ENCODE measurements around the gene VAV2.

VAV2 gene

DNA sequence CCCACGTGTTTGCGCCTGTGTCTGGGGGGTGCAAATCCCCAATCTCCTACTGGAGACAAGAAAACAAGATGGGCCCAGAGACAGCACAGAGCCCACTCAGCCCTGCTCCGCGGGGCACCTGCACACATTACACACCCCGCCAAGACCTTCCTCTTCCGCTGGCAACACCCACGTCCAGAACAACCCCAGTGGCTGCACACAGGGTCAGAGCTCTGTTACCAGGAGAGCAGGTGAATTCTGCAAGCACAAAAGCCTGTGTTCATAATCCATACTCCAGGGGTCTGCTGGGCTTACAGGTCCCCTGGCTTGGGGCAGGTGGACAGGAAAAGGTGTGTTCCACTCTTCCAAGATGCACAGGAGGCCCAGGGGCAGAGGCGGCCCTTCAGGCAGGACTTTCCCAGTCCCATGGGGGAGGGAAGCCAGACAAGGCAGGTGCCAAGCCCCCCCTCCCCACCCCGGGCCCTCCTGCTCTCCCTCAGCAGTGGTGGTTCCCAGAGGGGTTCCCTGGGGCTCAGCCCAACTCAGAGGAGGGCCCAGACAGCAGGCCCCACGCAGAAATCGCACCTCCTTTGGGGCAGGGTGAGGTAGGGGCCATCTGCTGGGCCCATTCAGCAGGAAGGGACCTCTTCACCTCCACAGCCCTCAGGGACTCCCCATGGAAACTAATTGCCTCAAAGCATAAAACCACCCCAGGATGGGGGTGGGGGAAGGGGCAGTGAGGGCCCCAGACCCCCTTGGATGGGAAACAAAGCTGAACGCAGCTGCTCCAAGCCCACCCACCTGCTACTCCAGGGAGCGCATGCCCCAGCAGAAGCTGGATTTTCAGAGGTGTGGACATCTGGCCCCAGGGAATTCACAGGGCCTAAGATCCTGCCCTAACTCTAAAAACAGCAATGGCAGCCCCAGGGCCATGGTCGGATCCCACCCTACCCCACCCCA, 105.3 kb downstream of the VAV2 start:
- Histone ChIP-seq H3K27ac (ENCODE audit: insufficient read depth in 1 of 2, low read depth in 1 of 2, low read length in 2 of 2, poor library complexity in 1 of 2, severe bottlenecking in 2 of 2) (no peak overlapping the region), H3K9me3 (ENCODE audit: control extremely low read depth in 1 of 5, control insufficient read depth in 4 of 5, insufficient read depth in 2 of 5, low read depth in 1 of 5, low read length in 4 of 5) (peaks cover 0 to 3% (median 0%) of the 10 kb centered on the region in 5 experiments), H3K4me3 (ENCODE audit: control insufficient read depth in 1 of 7, extremely low read depth in 1 of 7, insufficient read depth in 4 of 7, low read depth in 2 of 7, low read length in 6 of 7) (no peak overlapping the region), H3K36me3 (ENCODE audit: control insufficient read depth in 4 of 4, insufficient read depth in 4 of 4, low read length in 3 of 4) (no peaks in the 10 kb centered on the region), H3K4me1 (ENCODE audit: control extremely low read depth in 1 of 4, control insufficient read depth in 4 of 4, insufficient read depth in 4 of 4, low read length in 3 of 4) (no peaks in the 10 kb centered on the region), H3K27me3 (replicated peaks in 2 of 5; ENCODE audit: control insufficient read depth in 4 of 5, insufficient read depth in 5 of 5, low read length in 4 of 5) (no peaks in the 10 kb centered on the region)
- CTCF ChIA-PET, result no interaction called here
- 92% methylated on average over 13 of the region's 14 CpGs for WGBS (ENCODE audit: insufficient coverage)
- POLR2A ChIA-PET, result no interaction called here
- no peak for DNase-seq

GRCh38 chr9:133884907-133885744, 107.0 kb downstream of the VAV2 start:
- no peaks in the 10 kb centered on the region for H3K9me3 ChIP-seq (ENCODE audit: control extremely low read depth in 1 of 5, control insufficient read depth in 4 of 5, insufficient read depth in 2 of 5, low read depth in 1 of 5, low read length in 4 of 5)
- 97% methylated on average over 19 of the region's 19 CpGs for WGBS (ENCODE audit: insufficient coverage)
- no peaks in the 10 kb centered on the region for H3K36me3 ChIP-seq (ENCODE audit: control insufficient read depth in 4 of 4, insufficient read depth in 4 of 4, low read length in 3 of 4)
- ChIA-PET POLR2A (no interaction called here), CTCF (interaction anchor here (1.0 kb wide), 1 partner anchor 54 kb away, joined by 3 read pairs; no protein-coding TSS in a partner anchor)
- no peak for DNase-seq
- H3K4me1 ChIP-seq (ENCODE audit: control extremely low read depth in 1 of 4, control insufficient read depth in 4 of 4, insufficient read depth in 4 of 4, low read length in 3 of 4), result no peaks in the 10 kb centered on the region
- H3K4me3 ChIP-seq (ENCODE audit: control insufficient read depth in 1 of 7, extremely low read depth in 1 of 7, insufficient read depth in 4 of 7, low read depth in 2 of 7, low read length in 6 of 7), result no peak overlapping the region
- no peaks in the 10 kb centered on the region for H3K27me3 ChIP-seq (replicated peaks in 2 of 5; ENCODE audit: control insufficient read depth in 4 of 5, insufficient read depth in 5 of 5, low read length in 4 of 5)
- H3K27ac ChIP-seq (ENCODE audit: insufficient read depth in 1 of 2, low read depth in 1 of 2, low read length in 2 of 2, poor library complexity in 1 of 2, severe bottlenecking in 2 of 2), result no peak overlapping the region

- ChIA-PET CTCF (no interaction called here), POLR2A (no interaction called here)
- no peak overlapping the region for H3K4me3 ChIP-seq (ENCODE audit: control insufficient read depth in 1 of 7, extremely low read depth in 1 of 7, insufficient read depth in 4 of 7, low read depth in 2 of 7, low read length in 6 of 7)
- DNase-seq, result no peak
- H3K27ac ChIP-seq (ENCODE audit: insufficient read depth in 1 of 2, low read depth in 1 of 2, low read length in 2 of 2, poor library complexity in 1 of 2, severe bottlenecking in 2 of 2), result no peak overlapping the region
- no peaks in the 10 kb centered on the region for H3K27me3 ChIP-seq (replicated peaks in 2 of 5; ENCODE audit: control insufficient read depth in 4 of 5, insufficient read depth in 5 of 5, low read length in 4 of 5)
- H3K9me3 ChIP-seq (ENCODE audit: control extremely low read depth in 1 of 5, control insufficient read depth in 4 of 5, insufficient read depth in 2 of 5, low read depth in 1 of 5, low read length in 4 of 5), result no peaks in the 10 kb centered on the region
- no peaks in the 10 kb centered on the region for H3K36me3 ChIP-seq (ENCODE audit: control insufficient read depth in 4 of 4, insufficient read depth in 4 of 4, low read length in 3 of 4)
- H3K4me1 ChIP-seq (ENCODE audit: control extremely low read depth in 1 of 4, control insufficient read depth in 4 of 4, insufficient read depth in 4 of 4, low read length in 3 of 4), result peaks cover 0 to 2% (median 0%) of the 10 kb centered on the region in 4 experiments
- 95% methylated on average over 20 of the region's 24 CpGs for WGBS (ENCODE audit: insufficient coverage)
These were observed 109.0 kb downstream of the VAV2 start for GRCh38 chr9:133882849-133883755.

- Histone ChIP-seq H3K4me3 (ENCODE audit: control insufficient read depth in 1 of 7, extremely low read depth in 1 of 7, insufficient read depth in 4 of 7, low read depth in 2 of 7, low read length in 6 of 7) (no peak overlapping the region), H3K36me3 (ENCODE audit: control insufficient read depth in 4 of 4, insufficient read depth in 4 of 4, low read length in 3 of 4) (no peaks in the 10 kb centered on the region), H3K4me1 (ENCODE audit: control extremely low read depth in 1 of 4, control insufficient read depth in 4 of 4, insufficient read depth in 4 of 4, low read length in 3 of 4) (peaks cover 0 to 2% (median 0%) of the 10 kb centered on the region in 4 experiments), H3K27ac (ENCODE audit: insufficient read depth in 1 of 2, low read depth in 1 of 2, low read length in 2 of 2, poor library complexity in 1 of 2, severe bottlenecking in 2 of 2) (no peak overlapping the region), H3K9me3 (ENCODE audit: control extremely low read depth in 1 of 5, control insufficient read depth in 4 of 5, insufficient read depth in 2 of 5, low read depth in 1 of 5, low read length in 4 of 5) (no peaks in the 10 kb centered on the region), H3K27me3 (replicated peaks in 2 of 5; ENCODE audit: control insufficient read depth in 4 of 5, insufficient read depth in 5 of 5, low read length in 4 of 5) (no peaks in the 10 kb centered on the region)
- ChIA-PET POLR2A (no interaction called here), CTCF (no interaction called here)
- DNase-seq, result no peak
- WGBS (ENCODE audit: insufficient coverage), result 97% methylated on average over 23 of the region's 24 CpGs
These were observed 110.3 kb downstream of the VAV2 start for GRCh38 chr9:133881671-133882381.

DNA sequence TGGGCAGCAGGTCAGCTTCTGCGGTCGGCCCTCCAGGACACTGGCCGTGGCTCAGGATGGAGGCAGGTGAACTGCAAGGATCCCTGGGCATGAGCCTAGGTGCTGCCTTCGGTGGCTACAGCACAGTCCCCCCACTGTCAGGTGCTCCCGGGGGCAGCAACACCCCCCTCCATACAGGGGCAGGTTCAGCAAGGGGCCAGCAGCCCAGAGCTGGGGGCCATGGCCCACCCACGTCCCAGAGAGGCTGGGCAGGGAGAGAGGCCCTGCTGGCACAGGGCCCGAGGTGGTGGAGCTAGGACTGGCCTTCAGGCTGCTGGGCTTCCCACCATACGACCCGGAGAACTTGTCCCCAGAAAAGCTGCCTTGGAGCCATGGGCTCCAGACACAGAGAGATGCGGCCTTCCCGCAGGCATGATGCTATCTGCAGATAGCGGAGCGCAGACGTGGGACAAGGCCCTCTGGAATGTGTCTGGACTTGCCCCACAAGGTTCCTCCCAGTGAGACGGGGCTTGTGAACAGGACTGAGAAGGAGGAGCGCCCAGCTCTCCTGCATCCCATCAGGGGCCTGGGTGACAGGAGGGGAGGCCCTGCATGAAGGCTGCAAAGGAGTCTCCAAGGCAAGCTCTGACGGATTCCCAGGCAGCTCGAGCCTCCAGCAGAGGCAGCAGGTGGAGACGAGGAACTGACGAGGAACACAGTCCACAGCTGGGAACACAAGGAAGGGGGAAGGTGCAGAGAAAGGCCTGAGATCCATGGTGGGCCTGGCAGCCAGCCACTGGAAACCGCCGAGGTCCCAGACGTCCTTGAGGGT, 111.1 kb downstream of the VAV2 start:
- no peaks in the 10 kb centered on the region for H3K36me3 ChIP-seq (ENCODE audit: control insufficient read depth in 4 of 4, insufficient read depth in 4 of 4, low read length in 3 of 4)
- WGBS (ENCODE audit: insufficient coverage), result 93% methylated on average over 19 of the region's 23 CpGs
- DNase-seq, result no peak
- H3K27me3 ChIP-seq (replicated peaks in 2 of 5; ENCODE audit: control insufficient read depth in 4 of 5, insufficient read depth in 5 of 5, low read length in 4 of 5), result no peaks in the 10 kb centered on the region
- H3K4me3 ChIP-seq (ENCODE audit: control insufficient read depth in 1 of 7, extremely low read depth in 1 of 7, insufficient read depth in 4 of 7, low read depth in 2 of 7, low read length in 6 of 7), result no peak overlapping the region
- CTCF ChIA-PET, result interaction anchor here (1.2 kb wide), 1 partner anchor 114 kb away, joined by 4 read pairs; no protein-coding TSS in a partner anchor
- H3K4me1 ChIP-seq (ENCODE audit: control extremely low read depth in 1 of 4, control insufficient read depth in 4 of 4, insufficient read depth in 4 of 4, low read length in 3 of 4), result peaks cover 0 to 2% (median 0%) of the 10 kb centered on the region in 4 experiments
- H3K9me3 ChIP-seq (ENCODE audit: control extremely low read depth in 1 of 5, control insufficient read depth in 4 of 5, insufficient read depth in 2 of 5, low read depth in 1 of 5, low read length in 4 of 5), result no peaks in the 10 kb centered on the region
- POLR2A ChIA-PET, result no interaction called here
- no peak overlapping the region for H3K27ac ChIP-seq (ENCODE audit: insufficient read depth in 1 of 2, low read depth in 1 of 2, low read length in 2 of 2, poor library complexity in 1 of 2, severe bottlenecking in 2 of 2)

DNA sequence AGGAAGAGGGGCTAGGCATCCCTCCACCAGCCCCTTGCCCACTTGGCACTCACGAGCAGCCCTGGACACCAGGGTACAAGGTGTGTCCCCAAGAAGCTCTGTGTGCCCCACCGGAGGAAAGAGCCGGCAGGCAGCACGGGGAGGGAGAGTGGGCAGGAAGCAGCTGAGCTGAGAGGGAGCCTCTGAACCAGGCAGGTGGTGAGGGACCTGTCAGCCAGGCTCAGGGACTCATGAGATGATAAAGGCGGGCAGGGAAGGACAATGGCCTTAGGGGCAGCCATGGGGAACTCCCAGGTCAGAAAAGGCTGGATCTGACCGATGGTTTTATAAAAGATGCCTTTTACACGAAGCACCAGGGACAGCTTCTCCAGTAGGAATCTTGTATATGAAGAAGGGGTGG, 112.0 kb downstream of the VAV2 start:
- Histone ChIP-seq H3K36me3 (ENCODE audit: control insufficient read depth in 4 of 4, insufficient read depth in 4 of 4, low read length in 3 of 4) (no peaks in the 10 kb centered on the region), H3K27me3 (replicated peaks in 2 of 5; ENCODE audit: control insufficient read depth in 4 of 5, insufficient read depth in 5 of 5, low read length in 4 of 5) (no peaks in the 10 kb centered on the region), H3K9me3 (ENCODE audit: control extremely low read depth in 1 of 5, control insufficient read depth in 4 of 5, insufficient read depth in 2 of 5, low read depth in 1 of 5, low read length in 4 of 5) (no peaks in the 10 kb centered on the region), H3K4me3 (ENCODE audit: control insufficient read depth in 1 of 7, extremely low read depth in 1 of 7, insufficient read depth in 4 of 7, low read depth in 2 of 7, low read length in 6 of 7) (no peak overlapping the region), H3K27ac (ENCODE audit: insufficient read depth in 1 of 2, low read depth in 1 of 2, low read length in 2 of 2, poor library complexity in 1 of 2, severe bottlenecking in 2 of 2) (no peak overlapping the region), H3K4me1 (ENCODE audit: control extremely low read depth in 1 of 4, control insufficient read depth in 4 of 4, insufficient read depth in 4 of 4, low read length in 3 of 4) (peaks cover 0 to 2% (median 0%) of the 10 kb centered on the region in 4 experiments)
- ChIA-PET POLR2A (no interaction called here), CTCF (interaction anchor here (1.2 kb wide), 1 partner anchor 115 kb away, joined by 4 read pairs; no protein-coding TSS in a partner anchor)
- 33% methylated on average over 4 of the region's 7 CpGs for WGBS (ENCODE audit: insufficient coverage)
- no peak for DNase-seq

Measured in common myeloid progenitor, CD34-positive (primary cell).